Measurements from ENCODE around the gene BAHD1. TPM values are rescaled to one million over a fixed set of nuclear protein-coding genes. Genes with fewer than 3 reads are reported as not detected.

Gene BAHD1
- total RNA-seq, 4 donors from 2014 or later: 19.0 to 26.2 (median 22.8) TPM

DNA sequence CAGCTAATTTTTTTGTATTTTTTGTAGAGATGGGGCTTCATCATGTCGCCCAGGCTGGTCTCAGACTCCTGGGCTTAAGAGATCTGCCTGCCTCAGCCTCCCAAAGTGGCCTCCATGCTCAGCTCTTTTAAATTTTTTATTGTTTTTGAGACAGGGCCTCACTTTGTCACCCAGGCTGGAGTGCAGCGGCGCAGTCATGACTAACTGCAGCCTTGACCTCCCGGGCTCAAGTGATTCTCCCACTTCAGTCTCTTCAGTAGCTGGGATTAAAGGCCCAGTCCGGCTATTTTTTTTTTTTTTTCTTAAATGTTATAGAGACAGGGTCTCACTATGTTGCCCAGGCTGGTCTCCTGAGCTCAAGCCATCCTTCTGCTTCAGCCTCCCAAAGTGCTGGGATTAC is 15.1 kb upstream of the BAHD1 start:
- Histone ChIP-seq H3K27ac (no peak overlapping the region), H3K9me3 (no peaks in the 10 kb centered on the region), H3K36me3 (peaks cover 0 to 14% of the 10 kb centered on the region in 2 donors), H3K4me1 (peaks cover 0 to 16% (median 2%) of the 10 kb centered on the region in 3 donors), H3K27me3 (no peaks in the 10 kb centered on the region), H3K4me3 (no peak overlapping the region)
- 92 to 100% methylated on average over 3 to 4 of the region's 5 CpGs for WGBS, 2 donors (ENCODE audit: low coverage in 1 of 2)
- no peak for ATAC-seq
- TF ChIP-seq, protein P1, sequence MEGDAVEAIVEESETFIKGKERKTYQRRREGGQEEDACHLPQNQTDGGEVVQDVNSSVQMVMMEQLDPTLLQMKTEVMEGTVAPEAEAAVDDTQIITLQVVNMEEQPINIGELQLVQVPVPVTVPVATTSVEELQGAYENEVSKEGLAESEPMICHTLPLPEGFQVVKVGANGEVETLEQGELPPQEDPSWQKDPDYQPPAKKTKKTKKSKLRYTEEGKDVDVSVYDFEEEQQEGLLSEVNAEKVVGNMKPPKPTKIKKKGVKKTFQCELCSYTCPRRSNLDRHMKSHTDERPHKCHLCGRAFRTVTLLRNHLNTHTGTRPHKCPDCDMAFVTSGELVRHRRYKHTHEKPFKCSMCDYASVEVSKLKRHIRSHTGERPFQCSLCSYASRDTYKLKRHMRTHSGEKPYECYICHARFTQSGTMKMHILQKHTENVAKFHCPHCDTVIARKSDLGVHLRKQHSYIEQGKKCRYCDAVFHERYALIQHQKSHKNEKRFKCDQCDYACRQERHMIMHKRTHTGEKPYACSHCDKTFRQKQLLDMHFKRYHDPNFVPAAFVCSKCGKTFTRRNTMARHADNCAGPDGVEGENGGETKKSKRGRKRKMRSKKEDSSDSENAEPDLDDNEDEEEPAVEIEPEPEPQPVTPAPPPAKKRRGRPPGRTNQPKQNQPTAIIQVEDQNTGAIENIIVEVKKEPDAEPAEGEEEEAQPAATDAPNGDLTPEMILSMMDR (IDR thresholded peaks at IDR 0.05): no peak
- TF ChIP-seq POLR2AphosphoS5 (IDR thresholded peaks at IDR 0.05): no peak
- no peak for TF ChIP-seq POLR2A (IDR thresholded peaks at IDR 0.05)
- TF ChIP-seq EP300 (IDR thresholded peaks at IDR 0.05): no peak

DNA sequence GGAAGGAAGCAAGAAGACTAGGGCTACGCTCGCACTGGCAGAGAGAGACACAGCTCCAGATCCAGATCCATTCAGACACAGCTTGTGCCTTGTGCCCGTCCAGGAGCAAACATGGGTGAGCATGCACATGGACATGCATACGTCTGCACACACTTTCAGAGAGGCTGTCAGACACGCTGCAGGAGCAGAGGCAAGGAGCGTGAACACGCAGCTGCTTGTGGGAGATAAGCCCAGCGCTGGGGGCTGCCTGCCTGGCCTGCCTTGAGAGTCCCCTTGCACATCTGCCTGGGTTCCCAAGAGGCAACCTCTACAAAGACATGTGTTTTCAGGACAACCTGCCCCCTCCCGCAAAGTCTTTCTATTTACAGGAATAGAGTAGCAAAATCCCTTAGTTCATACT is 13.6 kb upstream of the BAHD1 start:
- H3K4me3 ChIP-seq: no peak overlapping the region
- TF ChIP-seq POLR2AphosphoS5 (IDR thresholded peaks at IDR 0.05) (no peak), POLR2A (IDR thresholded peaks at IDR 0.05) (no peak), EP300 (IDR thresholded peaks at IDR 0.05) (no peak)
- TF ChIP-seq, protein P1 (IDR thresholded peaks at IDR 0.05): no peak
- no peaks in the 10 kb centered on the region for H3K27me3 ChIP-seq
- WGBS, 2 donors (ENCODE audit: low coverage in 1 of 2): 81 to 90% methylated on average over 6 to 8 of the region's 9 CpGs
- no peak for ATAC-seq
- peaks cover 0 to under 1% (median 0%) of the 10 kb centered on the region in 3 donors for H3K4me1 ChIP-seq
- no peaks in the 10 kb centered on the region for H3K9me3 ChIP-seq
- no peak overlapping the region for H3K27ac ChIP-seq
- H3K36me3 ChIP-seq: peaks cover 0 to 18% of the 10 kb centered on the region in 2 donors

DNA sequence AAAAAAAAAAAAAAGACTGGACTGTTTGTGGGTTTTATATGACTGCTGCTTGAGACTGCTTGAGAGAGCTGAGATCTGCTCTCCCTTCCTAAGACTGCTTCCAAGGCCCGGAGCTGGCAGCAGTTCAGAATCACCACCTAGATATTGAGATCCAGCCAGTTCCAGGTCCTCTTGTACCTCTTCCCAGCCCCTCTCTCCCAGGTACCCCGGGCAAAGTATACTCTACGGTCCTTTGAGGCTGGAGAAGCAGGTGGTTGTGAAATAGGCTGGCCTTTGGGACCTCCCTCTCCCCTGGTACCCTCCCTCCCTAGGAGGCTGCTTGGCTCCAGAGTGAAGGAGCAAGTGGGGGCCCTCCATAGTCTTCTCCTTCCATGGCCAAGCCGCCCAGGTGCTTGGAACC is 12.6 kb upstream of the BAHD1 start:
- 84 to 100% methylated on average over 2 to 3 of the region's 4 CpGs for WGBS, 2 donors (ENCODE audit: low coverage in 1 of 2)
- H3K27ac ChIP-seq: no peak overlapping the region
- peaks cover 0 to 19% of the 10 kb centered on the region in 2 donors for H3K36me3 ChIP-seq
- H3K9me3 ChIP-seq: no peaks in the 10 kb centered on the region
- no peaks in the 10 kb centered on the region for H3K27me3 ChIP-seq
- no peaks in the 10 kb centered on the region for H3K4me1 ChIP-seq
- ATAC-seq: no peak
- H3K4me3 ChIP-seq: no peak overlapping the region
- no peak for TF ChIP-seq EP300 (IDR thresholded peaks at IDR 0.05)
- TF ChIP-seq POLR2A (IDR thresholded peaks at IDR 0.05): no peak
- TF ChIP-seq, protein P1 (IDR thresholded peaks at IDR 0.05): no peak
- no peak for TF ChIP-seq POLR2AphosphoS5 (IDR thresholded peaks at IDR 0.05)

DNA sequence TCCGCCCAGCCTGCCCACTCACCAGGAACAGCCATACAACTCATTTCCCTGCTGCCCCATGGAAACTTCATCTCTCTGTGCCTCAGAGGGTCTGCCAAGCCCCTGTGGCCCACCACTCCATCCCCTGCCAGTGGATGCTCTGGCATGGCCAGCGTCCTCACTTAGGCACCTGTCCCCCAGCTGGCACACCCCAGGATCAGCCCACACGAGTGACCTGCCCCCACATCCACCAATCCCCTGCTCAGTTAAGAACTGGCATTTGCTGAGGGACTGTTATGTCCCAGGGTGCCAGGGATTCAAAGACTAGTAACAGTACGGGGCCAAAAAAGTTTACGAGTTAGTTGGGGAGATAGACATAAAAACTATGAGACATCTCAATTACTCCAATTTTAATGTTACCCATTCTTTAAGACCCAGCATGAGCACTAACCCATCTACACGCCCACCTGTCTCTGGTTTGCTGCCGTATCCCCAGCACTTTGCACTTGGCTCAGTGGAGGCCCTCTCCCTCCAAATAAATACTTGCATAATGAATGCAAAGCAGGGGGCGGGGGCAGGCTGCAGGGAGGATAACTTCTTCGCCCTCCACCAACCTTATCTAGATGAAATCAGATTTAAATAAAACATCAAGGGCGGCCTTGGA is 11.6 kb upstream of the BAHD1 start:
- 93 to 100% methylated on average over 3 to 8 of the region's 10 CpGs for WGBS, 2 donors (ENCODE audit: low coverage in 1 of 2)

More for the DNA sequence above, 11.6 kb upstream of the BAHD1 start:
- Histone ChIP-seq H3K36me3 (peaks cover 0 to 19% of the 10 kb centered on the region in 2 donors), H3K9me3 (no peaks in the 10 kb centered on the region), H3K27me3 (no peaks in the 10 kb centered on the region), H3K4me1 (no peaks in the 10 kb centered on the region), H3K4me3 (no peak overlapping the region), H3K27ac (no peak overlapping the region)
- TF ChIP-seq EP300 (IDR thresholded peaks at IDR 0.05): no peak
- TF ChIP-seq, protein P1 (IDR thresholded peaks at IDR 0.05): no peak
- no peak for TF ChIP-seq POLR2AphosphoS5 (IDR thresholded peaks at IDR 0.05)
- no peak for TF ChIP-seq POLR2A (IDR thresholded peaks at IDR 0.05)
- no peak for ATAC-seq

All from gastroesophageal sphincter (tissue), 4 donors.